GM12891 (cell line): Measurements from ENCODE around the gene PTK7.

ENCODE experiments used
- POLR2A ChIP-seq: IDR thresholded peaks from 2 replicates; pipeline ENCODE4 v1.6.1; 2011; ENCODE audit warnings: low read depth, low read length, control low read depth
- POLR2AphosphoS5 ChIP-seq: IDR thresholded peaks from 2 replicates; pipeline ENCODE4 v1.6.1; 2011; ENCODE audit warnings: low read depth, low read length, control low read depth
- POU2F2 ChIP-seq: IDR thresholded peaks from 2 replicates; pipeline ENCODE4 v1.6.1; 2011; ENCODE audit warnings: low read depth, mild to moderate bottlenecking, control low read depth, low read length, moderate library complexity
- SPI1 ChIP-seq: IDR thresholded peaks from 2 replicates; pipeline ENCODE4 v1.6.1; 2011; ENCODE audit warnings: low read depth, low read length, control low read depth
- TAF1 ChIP-seq: IDR thresholded peaks from 2 replicates; pipeline ENCODE4 v1.6.1; 2011; ENCODE audit warnings: low read depth, low read length, control low read depth

GRCh38 chr6:43193929-43194328 is 117.8 kb downstream of the PTK7 start:
- no peak for TF ChIP-seq POLR2A
- no peak for TF ChIP-seq SPI1
- TF ChIP-seq POU2F2: no peak
- no peak for TF ChIP-seq POLR2AphosphoS5
- TF ChIP-seq TAF1: no peak
